HFFc6 (cell line): Measurements from ENCODE around the gene THBS2. TPM values are rescaled to one million over a fixed set of nuclear protein-coding genes. Genes with fewer than 3 reads are reported as not detected.

Experiments
- DNase-seq: peaks from one replicate; pipeline ENCODE4 v3.0.0-alpha.2; 2018
- H3K27ac Mint-ChIP-seq: 2 replicates; pipeline ENCODE4 v1.8.0; 2020; ENCODE audit warnings: mild to moderate bottlenecking, mixed read lengths
- H3K27me3 Mint-ChIP-seq: 2 replicates; pipeline ENCODE4 v1.8.0; 2021; ENCODE audit warnings: mild to moderate bottlenecking, moderate library complexity, mixed read lengths; ENCODE audit not compliant: insufficient read depth
- H3K36me3 Mint-ChIP-seq: 2 replicates; pipeline ENCODE4 v1.8.0; 2021; ENCODE audit warnings: low read depth, mixed read lengths
- H3K4me1 Mint-ChIP-seq: 2 replicates; pipeline ENCODE4 v1.8.0; 2020; ENCODE audit warnings: low read depth, mixed read lengths
- H3K4me3 Mint-ChIP-seq: 2 replicates; pipeline ENCODE4 v1.8.0; 2020; ENCODE audit warnings: mild to moderate bottlenecking, moderate library complexity, mixed read lengths
- H3K9me3 Mint-ChIP-seq: 2 replicates; pipeline ENCODE4 v1.8.0; 2020; ENCODE audit warnings: mild to moderate bottlenecking, mixed read lengths
- CTCF ChIP-seq: fragments of 200-600 bp; sonication (generic); IDR thresholded peaks from 2 replicates; pipeline ENCODE4 v1.5.0; 2021; ENCODE audit warnings: antibody characterized with exemption, mild to moderate bottlenecking
- total RNA-seq, 6 experiments: library from RNA; stranded (reverse); fragmentation: NEBNext Ultra II Directional; extraction: Animal tissue kit (Norgen Biotek cat#: 25700); gene quantifications; 2 replicates in 1 of 6; 3 replicates in 5 of 6; pipeline ENCODE4 v1.2.3, GENCODE V29; 2021

Gene THBS2
- total RNA-seq, 6 experiments from 2014 or later, result 156 to 254 (median 218) TPM

DNA sequence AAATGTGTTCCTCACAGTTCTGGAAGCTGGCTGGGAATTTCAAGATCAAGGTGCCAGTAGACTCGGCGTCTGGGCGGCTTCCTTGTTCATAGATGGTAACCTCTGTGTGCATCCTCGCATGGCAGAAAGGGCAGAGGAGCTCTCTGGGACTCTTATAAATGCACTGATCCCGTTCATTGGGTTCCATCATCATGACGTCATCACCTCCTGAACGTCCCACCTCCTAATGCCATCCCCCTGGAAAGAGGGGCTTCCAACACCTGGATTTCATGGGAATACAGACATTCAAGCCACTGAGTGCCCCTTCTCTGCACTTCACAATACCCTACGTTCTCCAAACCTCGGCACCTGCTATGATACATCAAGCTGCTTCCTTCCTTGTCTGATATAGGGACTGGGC, 37.5 kb upstream of the THBS2 start:
- Mint-ChIP-seq H3K4me1 (peaks cover 64% of the 10 kb centered on the region), H3K4me3 (no peak overlapping the region), H3K27me3 (no peaks in the 10 kb centered on the region; the same call in 1 of the 2 replicates), H3K27ac (peak overlapping the region; percentile 86), H3K9me3 (no peaks in the 10 kb centered on the region), H3K36me3 (no peaks in the 10 kb centered on the region)
- DNase-seq, result no peak
- no peak for TF ChIP-seq CTCF

DNA sequence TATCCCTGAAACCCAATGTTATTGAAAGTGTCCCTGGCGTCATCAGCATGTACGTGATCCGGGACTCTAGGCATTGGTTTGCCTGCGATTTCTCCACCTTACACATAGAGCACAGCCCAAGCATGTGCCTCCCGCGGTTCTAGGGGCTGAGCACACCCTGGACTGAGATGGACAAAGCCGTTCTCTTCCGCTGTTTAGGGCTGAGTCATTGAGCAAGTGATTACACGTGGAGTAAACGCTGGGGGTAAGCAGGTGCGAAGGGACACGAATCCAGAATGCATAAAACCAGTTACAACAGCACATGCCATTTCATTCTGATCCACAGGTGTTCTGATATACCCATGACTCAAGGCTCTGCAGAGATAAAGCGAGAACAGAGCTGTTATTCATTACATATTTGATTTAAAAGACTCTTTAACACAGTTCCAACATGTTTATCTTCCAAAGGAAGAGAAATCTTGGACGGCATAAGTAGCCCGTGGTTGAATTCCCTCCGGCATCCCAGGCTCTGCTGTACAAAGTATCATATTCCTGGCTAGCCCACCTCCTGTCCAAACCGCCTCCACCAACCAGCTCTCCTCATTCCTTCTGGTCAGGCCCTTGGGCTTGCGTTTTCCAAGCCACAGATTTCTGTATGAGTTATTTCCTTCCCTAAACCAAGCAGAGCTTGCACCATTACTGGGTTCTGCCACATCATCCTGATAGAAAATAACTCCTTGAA, 36.1 kb upstream of the THBS2 start:
- no peak for TF ChIP-seq CTCF
- no peaks in the 10 kb centered on the region for H3K9me3 Mint-ChIP-seq
- H3K36me3 Mint-ChIP-seq, result no peaks in the 10 kb centered on the region
- H3K4me3 Mint-ChIP-seq, result no peak overlapping the region
- H3K27ac Mint-ChIP-seq, result no peak overlapping the region; the same call in 1 of the 2 replicates
- peaks cover 64% of the 10 kb centered on the region for H3K4me1 Mint-ChIP-seq
- H3K27me3 Mint-ChIP-seq, result no peaks in the 10 kb centered on the region; the same call in 1 of the 2 replicates
- DNase-seq, result no peak

DNA sequence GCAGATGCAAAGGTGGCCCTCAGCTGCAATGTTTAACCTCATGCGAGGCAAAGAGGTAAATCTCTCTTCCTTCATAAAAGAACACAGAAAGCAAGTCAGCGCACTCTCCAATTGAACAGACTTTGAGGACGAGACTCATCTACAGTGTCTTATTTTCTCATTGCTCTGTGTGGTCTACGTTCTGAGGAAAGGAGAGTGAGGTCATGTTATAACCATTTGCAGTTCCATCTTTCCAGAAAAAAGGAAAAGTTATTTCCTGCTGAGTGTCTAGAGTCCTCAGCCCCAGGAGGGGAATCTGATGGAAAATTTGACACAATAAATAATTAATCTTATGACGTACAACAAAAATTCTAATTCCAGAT, 35.6 kb upstream of the THBS2 start:
- H3K4me3 Mint-ChIP-seq, result no peak overlapping the region
- H3K4me1 Mint-ChIP-seq, result peaks cover 60% of the 10 kb centered on the region
- TF ChIP-seq CTCF, result no peak
- H3K27me3 Mint-ChIP-seq, result no peaks in the 10 kb centered on the region; the same call in 1 of the 2 replicates
- H3K9me3 Mint-ChIP-seq, result no peaks in the 10 kb centered on the region
- DNase-seq, result no peak
- no peak overlapping the region for H3K27ac Mint-ChIP-seq
- H3K36me3 Mint-ChIP-seq, result no peaks in the 10 kb centered on the region

- Mint-ChIP-seq H3K36me3 (no peaks in the 10 kb centered on the region), H3K4me3 (no peak overlapping the region), H3K9me3 (no peaks in the 10 kb centered on the region), H3K4me1 (peaks cover 53% of the 10 kb centered on the region), H3K27me3 (no peaks in the 10 kb centered on the region; the same call in 1 of the 2 replicates), H3K27ac (peak overlapping the region; percentile 47; the same call in 1 of the 2 replicates)
- no peak for TF ChIP-seq CTCF
- DNase-seq, result no peak
These were observed 34.9 kb upstream of the THBS2 start for GRCh38 chr6:169288591-169288990.

DNA sequence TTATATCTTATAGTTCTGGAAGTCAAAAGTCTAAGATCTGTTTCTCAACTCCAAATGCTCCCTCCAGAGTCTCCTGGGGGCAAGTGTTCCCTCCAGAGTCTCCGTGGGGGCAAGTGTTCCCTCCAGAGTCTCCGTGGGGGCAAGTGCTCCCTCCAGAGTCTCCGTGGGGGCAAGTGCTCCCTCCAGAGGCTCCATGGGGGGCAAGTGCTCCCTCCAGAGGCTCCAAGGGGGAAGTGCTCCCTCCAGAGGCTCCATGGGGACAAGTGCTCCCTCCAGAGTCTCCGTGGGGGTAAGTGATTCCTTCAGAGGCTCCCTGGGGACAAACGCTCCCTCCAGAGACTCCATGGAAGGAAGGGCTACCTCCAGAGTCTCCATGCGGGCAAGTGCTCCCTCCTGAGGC, 34.0 kb upstream of the THBS2 start:
- no peaks in the 10 kb centered on the region for H3K9me3 Mint-ChIP-seq
- TF ChIP-seq CTCF, result peak; percentile 47
- H3K27ac Mint-ChIP-seq, result no peak overlapping the region
- no peaks in the 10 kb centered on the region for H3K36me3 Mint-ChIP-seq
- H3K4me1 Mint-ChIP-seq, result peaks cover 44% of the 10 kb centered on the region
- H3K27me3 Mint-ChIP-seq, result no peaks in the 10 kb centered on the region; the same call in 1 of the 2 replicates
- no peak for DNase-seq
- no peak overlapping the region for H3K4me3 Mint-ChIP-seq
